GM23338 (cell line): ENCODE results near the gene WEE2. TPM values are rescaled to one million over a fixed set of nuclear protein-coding genes. Genes with fewer than 3 reads are reported as not detected.
A peak's percentile ranks its signal among the peaks of the same experiment; 100 is the strongest.

Source experiments
- ATAC-seq: fragments of 200-7000 bp; cut with Tn5 transposase; 3 replicates; pipeline ENCODE4 v1.9.1; 2020
- DNase-seq: peaks from one replicate; pipeline ENCODE4 v3.0.0-alpha.2; 2015; ENCODE audit warnings: low spot score
- H2AFZ ChIP-seq: fragments of 200-600 bp; sonication (generic); 2 replicates; pipeline ENCODE4 v1.8.0; 2016; ENCODE audit warnings: antibody characterized with exemption, mild to moderate bottlenecking, moderate library complexity
- H3F3A ChIP-seq: fragments of 200-600 bp; sonication (generic); replicated peaks from 2 replicates; pipeline ENCODE4 v1.8.0; 2017; ENCODE audit warnings: antibody characterized with exemption, mixed run types, low read depth
- H3K27ac ChIP-seq: fragments of 200-600 bp; sonication (generic); 2 replicates; pipeline ENCODE4 v1.6.1; 2016; ENCODE audit warnings: low read depth
- H3K27me3 ChIP-seq: fragments of 200-600 bp; sonication (generic); 2 replicates; pipeline ENCODE4 v1.8.0; 2016; ENCODE audit warnings: mild to moderate bottlenecking, mixed run types, moderate library complexity; ENCODE audit not compliant: insufficient read depth
- H3K36me3 ChIP-seq: fragments of 200-600 bp; sonication (generic); 2 replicates; pipeline ENCODE4 v1.8.0; 2016; ENCODE audit warnings: mild to moderate bottlenecking; ENCODE audit not compliant: insufficient read depth
- H3K4me1 ChIP-seq: fragments of 200-600 bp; sonication (generic); 2 replicates; pipeline ENCODE4 v1.8.0; 2016; ENCODE audit warnings: mild to moderate bottlenecking, moderate library complexity; ENCODE audit not compliant: insufficient read depth
- H3K4me2 ChIP-seq: fragments of 200-600 bp; sonication (generic); 2 replicates; pipeline ENCODE4 v1.7.1; 2017; ENCODE audit warnings: mixed run types
- H3K4me3 ChIP-seq: fragments of 200-600 bp; sonication (generic); 2 replicates; pipeline ENCODE4 v1.6.1; 2016; ENCODE audit warnings: mixed run types
- H3K79me2 ChIP-seq: fragments of 200-600 bp; sonication (generic); replicated peaks from 2 replicates; pipeline ENCODE4 v1.8.0; 2017; ENCODE audit warnings: mild to moderate bottlenecking; ENCODE audit not compliant: insufficient read depth
- H3K9me2 ChIP-seq: fragments of 200-600 bp; sonication (generic); 2 replicates; pipeline ENCODE4 v1.8.0; 2017; ENCODE audit not compliant: insufficient read depth
- H4K20me1 ChIP-seq: fragments of 200-600 bp; sonication (generic); replicated peaks from 2 replicates; pipeline ENCODE4 v1.8.0; 2017; ENCODE audit warnings: mild to moderate bottlenecking; ENCODE audit not compliant: insufficient read depth
- H3K27ac Mint-ChIP-seq: 2 replicates; pipeline ENCODE4 v1.8.0; 2020; ENCODE audit warnings: inconsistent platforms, mild to moderate bottlenecking, moderate library complexity, mixed read lengths
- H3K27me3 Mint-ChIP-seq: 3 replicates; pipeline ENCODE4 v1.8.0; 2022; ENCODE audit warnings: low read depth, mild to moderate bottlenecking, moderate library complexity, mixed read lengths, inconsistent platforms; ENCODE audit not compliant: insufficient read depth, poor library complexity
- H3K36me3 Mint-ChIP-seq: 3 replicates; pipeline ENCODE4 v1.8.0; 2021; ENCODE audit warnings: low read depth, mild to moderate bottlenecking, inconsistent platforms, moderate library complexity, mixed read lengths
- H3K4me1 Mint-ChIP-seq: 3 replicates; pipeline ENCODE4 v1.8.0; 2020; ENCODE audit warnings: mild to moderate bottlenecking, inconsistent platforms, mixed read lengths
- H3K4me3 Mint-ChIP-seq: 3 replicates; pipeline ENCODE4 v1.8.0; 2021; ENCODE audit warnings: moderate library complexity, mild to moderate bottlenecking, inconsistent platforms, mixed read lengths
- H3K9me3 Mint-ChIP-seq: 3 replicates; pipeline ENCODE4 v1.8.0; 2020; ENCODE audit warnings: moderate library complexity, mild to moderate bottlenecking, inconsistent platforms, mixed read lengths
- CREB1 ChIP-seq: fragments of 250-450 bp; sonication (Bioruptor Pico); IDR thresholded peaks from 2 replicates; pipeline ENCODE4 v1.5.0; 2020; ENCODE audit warnings: low read depth, mild to moderate bottlenecking, moderate library complexity
- CTCF ChIP-seq, 2 experiments: fragments of 200-600 bp in 1 of 2; sonication (generic) in 1 of 2; conservative IDR thresholded peaks; 2 replicates each; pipeline versions ENCODE4 v1.5.1 to v1.6.1; 2016 to 2017; ENCODE audit warnings: antibody characterized with exemption in 2 of 2, low read depth in 2 of 2, mild to moderate bottlenecking in 2 of 2, moderate library complexity in 1 of 2
- EZH2 ChIP-seq: fragments of 200-600 bp; sonication (generic); IDR thresholded peaks from one replicate; pipeline ENCODE4 v1.8.0; 2017; ENCODE audit warnings: antibody characterized with exemption, mild to moderate bottlenecking, low read depth; ENCODE audit not compliant: unreplicated experiment
- EZH2phosphoT487 ChIP-seq: fragments of 200-600 bp; sonication (generic); IDR thresholded peaks from one replicate; pipeline ENCODE4 v1.8.1; 2018; ENCODE audit warnings: antibody characterized with exemption; ENCODE audit not compliant: unreplicated experiment
- JUNB ChIP-seq: IDR thresholded peaks from one replicate; pipeline ENCODE4 v1.6.1; 2016; ENCODE audit warnings: antibody characterized with exemption; ENCODE audit not compliant: unreplicated experiment
- NANOG ChIP-seq: IDR thresholded peaks from 2 replicates; pipeline ENCODE4 v1.6.1; 2016; ENCODE audit warnings: antibody characterized with exemption, borderline replicate concordance
- POLR2AphosphoS5 ChIP-seq: IDR thresholded peaks from 2 replicates; pipeline ENCODE4 v1.6.1; 2016; ENCODE audit warnings: antibody characterized with exemption, low read depth
- ZNF331 ChIP-seq: fragments of 250-450 bp; sonication (Bioruptor Pico); IDR thresholded peaks from 2 replicates; pipeline ENCODE4 v1.5.0; 2020; ENCODE audit warnings: low read depth, mild to moderate bottlenecking, moderate library complexity
- ZNF462 ChIP-seq: fragments of 250-450 bp; sonication (Bioruptor Pico); IDR thresholded peaks from 2 replicates; pipeline ENCODE4 v1.5.0; 2020; ENCODE audit warnings: mild to moderate bottlenecking, moderate library complexity
- polyA plus RNA-seq: library from polyadenylated mRNA; unstranded; fragments of >200 nt; fragmentation: Nextera tagmentation; extraction: Ambion mirVana; gene quantifications from 2 replicates; pipeline ENCODE4 v1.2.1, GENCODE V29; 2016
- total RNA-seq: library from RNA; depleted of rRNA; stranded (reverse); fragments of >200 nt; shearing (Covaris generic); gene quantifications from 2 replicates; pipeline ENCODE4 v1.2.3, GENCODE V29; 2014

Gene WEE2
- total and polyA plus RNA-seq, 2 experiments from 2014 or later = not detected

GRCh38 chr7:141700296-141700847 is 7.8 kb upstream of the WEE2 start:
- Histone ChIP-seq H3K27ac (no peak overlapping the region), H4K20me1 (peaks cover 7% of the 10 kb centered on the region; the same call in 1 of the 2 replicates), H3K9me2 (no peaks in the 10 kb centered on the region), H3K4me1 (peaks cover 47% of the 10 kb centered on the region), H3K79me2 (peaks cover 53% of the 10 kb centered on the region), H3K27me3 (peaks cover 19% of the 10 kb centered on the region), H3K4me3 (peak overlapping the region; percentile 93), H2AFZ (no peak overlapping the region), H3F3A (peaks cover 3% of the 10 kb centered on the region; the same call in 1 of the 2 replicates), H3K4me2 (peak overlapping the region; percentile 99), H3K36me3 (no peaks in the 10 kb centered on the region)
- ATAC-seq (no peak), DNase-seq (no peak)
- Mint-ChIP-seq H3K27me3 (peaks cover 8% of the 10 kb centered on the region), H3K36me3 (no peaks in the 10 kb centered on the region), H3K4me3 (peak overlapping the region; percentile 82), H3K4me1 (peaks cover 58% of the 10 kb centered on the region), H3K9me3 (no peaks in the 10 kb centered on the region), H3K27ac (no peak overlapping the region)
- TF ChIP-seq POLR2AphosphoS5 = no peak
- no peak for TF ChIP-seq NANOG

- Histone ChIP-seq H2AFZ (peak overlapping the region; percentile 81; the same call in 1 of the 2 replicates), H4K20me1 (peaks cover 2% of the 10 kb centered on the region; the same call in 1 of the 2 replicates), H3K4me3 (peak overlapping the region; percentile 93), H3K9me2 (no peaks in the 10 kb centered on the region), H3K4me1 (peaks cover 44% of the 10 kb centered on the region), H3K79me2 (peaks cover 48% of the 10 kb centered on the region), H3K36me3 (no peaks in the 10 kb centered on the region), H3F3A (peaks cover 3% of the 10 kb centered on the region; the same call in 1 of the 2 replicates), H3K4me2 (peak overlapping the region; percentile 99), H3K27ac (peak overlapping the region; percentile 69; the same call in 1 of the 2 replicates), H3K27me3 (peaks cover 19% of the 10 kb centered on the region)
- peaks cover 54% of the 10 kb centered on the region for H3K4me1 Mint-ChIP-seq
- H3K27me3 Mint-ChIP-seq = peaks cover 8% of the 10 kb centered on the region
- peak overlapping the region; percentile 82 for H3K4me3 Mint-ChIP-seq
- H3K9me3 Mint-ChIP-seq = no peaks in the 10 kb centered on the region
- H3K27ac Mint-ChIP-seq = no peak overlapping the region
- DNase-seq = peak; percentile 65
- no peaks in the 10 kb centered on the region for H3K36me3 Mint-ChIP-seq
- peak; percentile 29 for ATAC-seq
- TF ChIP-seq CREB1 (CRISPR knock-in tag) (no peak), POLR2AphosphoS5 (no peak), JUNB (no peak), ZNF331 (no peak), CTCF (conservative IDR thresholded peaks at IDR 0.05; ENCODE audit: low read depth in 2 of 2) (no peak), EZH2phosphoT487 (no peak), EZH2 (no peak), NANOG (no peak), ZNF462 (no peak)
Observed at GRCh38 chr7:141700848-141701371, 7.2 kb upstream of the WEE2 start.
